OCI-LY7 (cell line): Measurements from ENCODE around the gene LINC01488.

Experiments used
- EZH2phosphoT487 ChIP-seq: fragments of 200-600 bp; sonication (generic); IDR thresholded peaks from 2 replicates; pipeline ENCODE4 v1.6.1; 2018; ENCODE audit warnings: low read depth, borderline replicate concordance, mild to moderate bottlenecking, mixed run types, antibody characterized with exemption, low read length, moderate library complexity, mixed read lengths
- TF ChIP-seq, protein P1 (sequence below): fragments of 200-600 bp; sonication (generic); conservative IDR thresholded peaks from 2 replicates; pipeline ENCODE4 v1.5.1; 2014; ENCODE audit warnings: mild to moderate bottlenecking, antibody characterized with exemption, low read length, moderate library complexity, mixed read lengths

- TF ChIP-seq, protein P1, sequence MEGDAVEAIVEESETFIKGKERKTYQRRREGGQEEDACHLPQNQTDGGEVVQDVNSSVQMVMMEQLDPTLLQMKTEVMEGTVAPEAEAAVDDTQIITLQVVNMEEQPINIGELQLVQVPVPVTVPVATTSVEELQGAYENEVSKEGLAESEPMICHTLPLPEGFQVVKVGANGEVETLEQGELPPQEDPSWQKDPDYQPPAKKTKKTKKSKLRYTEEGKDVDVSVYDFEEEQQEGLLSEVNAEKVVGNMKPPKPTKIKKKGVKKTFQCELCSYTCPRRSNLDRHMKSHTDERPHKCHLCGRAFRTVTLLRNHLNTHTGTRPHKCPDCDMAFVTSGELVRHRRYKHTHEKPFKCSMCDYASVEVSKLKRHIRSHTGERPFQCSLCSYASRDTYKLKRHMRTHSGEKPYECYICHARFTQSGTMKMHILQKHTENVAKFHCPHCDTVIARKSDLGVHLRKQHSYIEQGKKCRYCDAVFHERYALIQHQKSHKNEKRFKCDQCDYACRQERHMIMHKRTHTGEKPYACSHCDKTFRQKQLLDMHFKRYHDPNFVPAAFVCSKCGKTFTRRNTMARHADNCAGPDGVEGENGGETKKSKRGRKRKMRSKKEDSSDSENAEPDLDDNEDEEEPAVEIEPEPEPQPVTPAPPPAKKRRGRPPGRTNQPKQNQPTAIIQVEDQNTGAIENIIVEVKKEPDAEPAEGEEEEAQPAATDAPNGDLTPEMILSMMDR, result no peak
- no peak for TF ChIP-seq EZH2phosphoT487
Measured at GRCh38 chr11:69534166-69534530, 52.7 kb downstream of the LINC01488 start.
